Germinal center (tissue), 1 donor: Measurements from ENCODE around the gene PIGM.

Experiments
- DNase-seq: peaks from one replicate; pipeline ENCODE4 v3.0.0; 2012; ENCODE audit warnings: mixed read lengths, low spot score

The PIGM gene

DNA sequence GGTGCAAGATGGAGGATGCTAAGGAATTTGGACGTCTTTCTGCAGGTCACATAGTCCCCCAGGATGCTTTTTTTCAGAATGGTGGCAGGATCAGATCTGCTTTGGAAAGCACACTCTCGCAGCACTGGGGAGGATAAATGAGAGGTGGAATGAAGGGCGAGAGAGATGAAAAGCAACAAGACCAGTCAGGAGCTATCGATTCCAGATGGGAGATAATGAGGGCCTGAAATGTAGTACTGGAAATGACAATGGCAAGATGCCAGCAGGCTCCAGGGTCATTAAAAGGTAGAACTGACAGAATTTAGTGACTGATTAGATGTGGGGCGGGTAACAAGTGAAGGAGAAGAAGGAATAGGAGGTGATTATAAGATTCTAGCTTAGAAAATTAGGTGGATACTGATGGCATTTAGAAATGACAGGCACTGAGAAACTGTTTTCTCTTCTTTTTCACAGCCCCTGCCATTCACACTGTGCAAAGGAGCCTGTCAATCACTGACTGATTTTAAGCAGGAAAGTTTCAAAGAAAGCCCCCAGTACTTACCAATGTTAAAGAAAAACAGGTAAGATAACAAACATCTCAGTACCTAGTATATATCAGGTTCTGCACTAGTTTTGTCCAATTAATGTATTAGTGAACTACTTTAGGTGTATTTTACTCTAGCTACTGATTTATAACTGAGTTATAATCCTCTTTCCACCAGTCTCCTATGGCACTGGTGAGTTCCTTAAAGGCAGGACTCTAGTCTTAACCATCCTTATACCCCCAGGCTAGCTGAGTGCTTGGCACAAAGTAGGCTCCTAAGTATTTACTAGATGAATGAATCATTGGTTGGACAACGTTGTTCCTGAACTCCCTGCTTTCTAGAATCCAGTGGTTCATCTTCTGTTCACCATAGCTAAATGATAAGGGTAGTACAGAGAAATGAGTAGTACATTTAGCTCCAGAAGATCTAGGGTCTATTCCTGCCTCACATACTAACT, 9.2 kb downstream of the PIGM start:
- DNase-seq, result no peak

DNA sequence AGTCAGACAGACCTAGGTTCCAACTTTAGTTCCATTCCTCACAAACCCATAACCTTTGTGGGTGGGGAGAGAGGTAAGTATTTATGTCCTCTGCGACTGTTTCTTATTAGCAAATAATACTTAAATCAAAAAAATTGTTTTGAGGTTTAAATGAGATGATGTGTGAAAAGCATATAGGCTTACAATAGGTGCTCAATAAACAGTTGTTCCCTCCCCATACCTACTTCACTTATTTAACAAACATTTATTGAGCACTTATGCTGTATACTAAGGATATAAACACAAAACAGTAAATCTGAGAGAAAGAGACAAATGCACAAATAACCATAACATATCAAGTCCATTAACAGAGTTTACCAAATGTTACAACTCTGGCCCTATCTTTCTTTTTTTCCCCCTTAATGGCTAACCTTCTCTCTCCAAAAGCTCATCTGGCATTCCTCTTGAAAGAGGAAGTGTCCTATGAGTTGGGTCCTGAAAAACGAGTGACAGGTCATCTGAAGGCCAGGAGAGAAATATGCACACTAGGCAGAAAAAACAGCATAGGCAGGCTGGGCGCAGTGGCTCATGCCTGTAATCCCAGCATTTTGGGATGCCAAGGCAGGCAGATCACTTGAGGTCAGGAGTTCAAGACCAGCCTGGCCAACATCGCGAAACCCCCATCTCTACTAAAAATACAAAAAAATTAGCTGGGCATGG, 10.3 kb downstream of the PIGM start:
- DNase-seq, result no peak

DNA sequence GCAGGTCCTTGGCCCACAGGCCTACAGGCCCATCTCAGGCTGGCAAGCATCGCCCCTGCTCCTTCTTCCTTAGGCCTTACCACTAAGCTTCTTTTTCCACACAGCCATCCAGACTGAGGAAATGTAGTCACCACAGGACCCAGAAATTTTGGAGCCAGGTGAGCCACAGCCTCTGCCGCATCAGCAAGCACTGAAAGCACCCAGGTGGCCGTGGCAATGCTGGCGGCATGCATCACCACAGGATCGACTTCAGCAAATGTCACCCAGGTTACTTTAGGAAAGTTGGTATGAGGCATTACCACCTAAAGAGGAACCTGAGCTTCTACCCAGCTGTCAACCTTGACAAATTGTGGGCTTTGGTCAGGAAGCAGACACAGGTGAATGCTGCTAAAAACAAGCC, 11.6 kb downstream of the PIGM start:
- no peak for DNase-seq

DNA sequence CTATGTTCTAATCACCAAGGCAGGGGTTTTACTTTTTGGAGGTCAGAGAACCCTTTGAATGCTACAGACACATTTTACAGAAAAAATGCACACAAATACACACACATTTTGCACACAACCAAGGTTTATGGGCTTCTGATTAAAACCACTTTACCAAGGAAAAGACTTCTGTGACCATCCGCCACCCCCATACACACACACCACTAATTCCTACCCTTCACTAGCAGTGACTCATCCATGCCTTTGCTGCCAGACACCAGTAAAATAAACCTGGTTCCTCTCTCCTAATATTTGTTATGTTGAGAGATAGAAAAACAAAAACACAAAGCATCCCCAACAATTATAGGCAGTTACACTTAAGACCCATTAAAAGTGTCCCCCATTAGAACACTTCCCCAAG, 12.9 kb downstream of the PIGM start:
- DNase-seq, result no peak

DNA sequence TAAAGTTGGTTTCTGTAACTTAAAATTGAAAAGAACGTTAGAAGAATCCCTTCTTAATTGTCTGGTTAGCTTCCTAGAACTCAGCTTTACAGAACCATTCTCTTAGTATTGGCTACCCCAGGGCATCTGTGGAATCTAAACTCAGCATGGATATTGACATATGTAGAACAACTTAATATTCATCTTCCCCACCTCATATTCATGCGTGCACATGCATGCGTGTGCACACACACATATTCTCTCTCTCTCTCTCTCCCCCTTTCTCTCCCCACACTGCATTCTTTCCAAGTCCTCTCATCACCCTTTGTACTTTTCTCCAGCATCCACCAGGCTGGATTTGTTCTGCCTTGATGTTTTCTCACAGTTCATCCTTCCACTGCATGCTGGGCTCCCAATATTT, 13.4 kb downstream of the PIGM start:
- no peak for DNase-seq

DNA sequence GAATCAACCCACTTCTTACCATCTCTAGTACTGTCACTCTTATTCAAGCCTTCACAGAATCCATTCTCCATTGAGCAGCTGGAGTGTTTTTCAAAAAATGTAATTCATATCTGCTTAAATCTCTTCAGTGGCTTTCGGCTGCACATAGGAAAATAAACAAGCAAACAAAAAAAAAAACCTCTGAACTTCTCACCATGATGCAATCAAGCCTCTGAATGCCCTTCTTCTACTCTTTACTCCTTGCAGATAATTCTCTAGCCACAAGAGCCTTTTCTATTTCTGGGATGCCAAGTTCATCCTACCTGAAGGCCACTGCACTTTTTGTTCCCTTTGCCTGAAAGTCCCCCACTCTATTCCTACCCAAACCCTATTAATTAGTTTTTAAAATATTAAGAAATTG, 14.2 kb downstream of the PIGM start:
- no peak for DNase-seq

DNA sequence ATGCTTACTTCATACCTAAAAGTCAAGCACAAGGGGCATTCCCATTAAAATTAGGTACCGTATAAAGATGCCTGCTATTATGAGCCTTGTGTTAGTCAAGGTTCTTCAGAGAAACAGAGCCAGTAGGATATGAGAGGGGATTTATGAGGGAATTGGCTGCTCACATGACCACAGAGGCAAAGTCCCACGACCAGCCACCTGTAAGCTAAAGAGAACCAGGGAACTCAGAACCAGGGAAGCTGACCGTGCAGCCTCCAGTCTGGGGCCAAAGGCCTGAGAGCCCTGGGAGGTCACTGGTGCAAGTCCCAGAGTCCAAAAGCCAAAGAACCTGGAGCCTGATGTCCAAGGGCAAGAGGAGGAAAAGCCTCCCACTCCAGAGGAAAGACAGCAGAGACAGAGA, 20.0 kb downstream of the PIGM start:
- no peak for DNase-seq

DNA sequence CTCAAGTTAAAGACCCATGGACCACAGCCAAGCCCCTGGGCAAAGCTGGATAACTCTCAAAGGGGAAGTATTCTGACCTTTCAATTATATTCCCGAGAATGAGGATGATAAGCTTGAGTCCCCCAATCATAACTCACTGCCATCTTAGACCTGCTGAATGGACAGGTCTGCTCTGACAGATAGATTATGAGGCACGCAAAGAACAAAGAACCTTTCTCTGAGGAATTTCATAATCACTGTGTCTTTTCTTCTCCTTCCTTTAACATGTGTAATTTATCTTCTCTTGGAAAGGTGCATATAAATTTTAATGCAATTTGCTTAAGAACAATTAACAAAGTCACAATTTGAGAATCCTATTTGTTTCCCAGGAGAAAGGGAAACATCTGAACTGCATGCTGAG, 22.0 kb downstream of the PIGM start:
- DNase-seq, result no peak

DNA sequence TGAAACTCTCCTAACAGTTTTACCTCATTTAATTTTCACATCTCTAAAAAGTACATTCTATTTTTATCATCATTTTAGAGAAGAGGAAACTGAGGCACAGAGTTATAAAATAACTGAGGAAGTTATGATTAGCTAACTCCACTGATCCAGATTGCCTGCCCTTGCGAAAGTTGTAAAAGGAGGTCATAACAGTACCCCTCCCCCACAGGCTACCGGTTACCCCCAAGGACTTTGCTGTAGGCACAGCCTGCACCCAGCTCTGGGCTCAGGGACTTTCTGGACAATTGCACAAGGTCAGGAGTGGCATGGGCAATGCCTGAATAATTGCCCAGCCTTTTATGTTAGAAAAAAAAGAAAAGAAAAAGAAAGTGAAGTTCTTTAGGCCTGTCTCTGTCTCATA, 22.7 kb downstream of the PIGM start:
- no peak for DNase-seq

DNA sequence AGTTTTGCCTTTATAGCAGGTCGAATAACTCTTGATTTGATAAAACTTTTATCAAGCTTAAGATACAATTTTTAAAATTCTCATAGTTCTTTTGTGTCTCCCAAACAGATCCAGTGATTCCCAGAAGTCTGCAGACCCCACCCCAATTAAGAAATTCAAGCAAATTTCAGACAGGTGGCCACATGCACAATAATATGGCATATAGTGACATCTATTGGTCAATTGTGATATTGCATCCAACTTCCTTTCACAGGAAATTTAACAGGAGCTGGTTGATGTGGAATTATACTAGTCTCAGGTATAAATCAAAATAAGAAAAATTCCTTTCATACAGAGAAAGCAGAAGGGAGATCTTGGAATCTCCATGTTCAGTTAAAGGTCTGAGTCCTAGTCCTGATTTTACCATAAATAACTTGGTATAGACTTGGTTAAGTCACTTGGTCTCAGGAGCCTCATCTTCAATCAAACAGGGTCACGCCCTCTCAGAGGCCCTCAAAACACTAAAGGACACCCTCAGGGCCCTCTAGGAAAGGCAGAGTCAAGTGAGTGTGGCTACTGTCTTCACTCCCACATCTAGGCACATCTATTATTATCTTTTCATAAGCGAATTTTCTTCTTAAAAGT, 24.1 kb downstream of the PIGM start:
- DNase-seq, result peak; percentile 32

DNA sequence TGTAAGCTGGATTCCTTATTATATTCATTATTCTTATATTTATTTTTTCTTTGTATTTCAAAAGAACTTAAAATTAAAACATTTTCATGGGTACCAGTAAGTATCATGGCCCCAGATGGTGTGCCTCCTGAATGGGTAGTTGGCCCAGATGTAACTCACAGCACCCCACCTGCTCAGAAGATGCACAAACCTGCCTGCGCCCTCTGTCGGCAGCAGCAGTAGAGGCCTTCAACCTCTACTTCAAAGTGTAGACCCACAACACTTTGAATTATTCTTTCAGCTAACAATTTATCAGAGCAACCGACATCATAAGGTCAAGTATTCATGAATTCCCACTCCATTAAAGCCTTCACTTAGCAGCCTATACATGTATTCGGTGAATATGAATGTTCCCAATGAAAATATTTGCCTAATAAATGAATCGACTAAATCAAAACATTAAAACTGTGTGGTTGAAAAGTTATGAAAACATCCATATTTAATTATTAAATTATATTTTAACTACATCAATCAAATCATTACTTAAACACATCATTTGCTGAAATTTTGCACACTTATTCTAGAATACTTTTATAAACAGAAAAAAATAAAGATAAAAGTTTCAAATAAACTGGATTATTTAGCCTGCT, 25.4 kb downstream of the PIGM start:
- peak; percentile 83 for DNase-seq

DNA sequence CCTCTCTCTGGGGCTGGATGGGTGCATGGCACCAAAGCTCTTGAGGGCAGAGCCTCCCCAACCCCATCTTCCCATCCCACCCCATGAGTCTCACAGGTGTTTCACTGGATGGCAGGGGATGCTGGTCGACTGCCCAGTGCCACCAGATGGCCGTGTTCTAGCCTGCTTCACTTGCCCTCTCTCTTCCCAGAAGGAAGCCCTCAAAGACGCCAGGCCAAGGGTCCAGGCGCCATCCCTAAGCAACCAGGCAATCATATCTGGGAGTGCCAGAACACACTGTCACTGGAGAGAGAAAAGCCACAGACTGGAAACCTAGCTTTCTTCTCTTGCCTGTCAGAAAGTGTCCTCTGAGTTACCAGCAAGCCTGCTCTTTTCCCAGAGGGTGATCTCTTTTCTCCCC, 26.7 kb downstream of the PIGM start:
- no peak for DNase-seq

DNA sequence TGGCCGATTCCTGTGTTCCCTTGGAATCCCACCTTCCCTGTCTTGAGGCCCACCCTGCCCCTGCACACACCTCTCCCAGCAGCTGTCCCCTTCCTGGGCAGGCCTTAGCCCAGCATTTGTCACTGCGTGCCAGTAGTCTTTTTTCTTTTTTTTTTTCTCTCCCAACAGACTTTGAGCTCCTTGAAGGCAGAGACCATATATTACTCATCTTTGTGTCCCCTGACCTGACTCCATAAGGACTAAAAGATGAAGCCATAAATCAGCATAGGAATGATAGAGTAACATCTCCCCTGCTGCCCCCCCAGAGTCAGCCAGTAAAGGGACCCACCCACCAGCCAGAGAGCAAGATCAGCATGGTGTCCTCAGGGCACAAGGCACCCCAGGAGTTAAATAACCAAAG, 27.4 kb downstream of the PIGM start:
- DNase-seq, result no peak

DNA sequence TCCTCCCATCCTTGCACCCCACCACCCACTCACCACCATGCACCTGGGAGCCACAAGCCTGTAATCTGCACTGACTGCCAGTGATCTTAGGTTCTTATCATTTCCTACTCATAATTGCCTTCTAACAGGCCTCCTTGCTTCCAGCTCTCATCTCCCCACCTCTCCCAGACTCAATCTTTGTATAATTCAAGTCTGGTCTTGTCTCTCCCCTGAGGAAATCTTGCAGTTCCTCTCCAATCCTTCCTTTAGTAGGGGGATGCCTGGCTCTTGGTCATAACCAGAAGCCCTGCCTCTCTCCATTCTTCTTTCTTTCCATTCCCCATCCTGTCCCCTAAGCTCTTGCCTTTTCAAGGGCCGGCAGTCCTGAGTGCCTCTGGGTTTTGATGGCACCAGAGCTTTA, 27.8 kb downstream of the PIGM start:
- DNase-seq, result no peak

DNA sequence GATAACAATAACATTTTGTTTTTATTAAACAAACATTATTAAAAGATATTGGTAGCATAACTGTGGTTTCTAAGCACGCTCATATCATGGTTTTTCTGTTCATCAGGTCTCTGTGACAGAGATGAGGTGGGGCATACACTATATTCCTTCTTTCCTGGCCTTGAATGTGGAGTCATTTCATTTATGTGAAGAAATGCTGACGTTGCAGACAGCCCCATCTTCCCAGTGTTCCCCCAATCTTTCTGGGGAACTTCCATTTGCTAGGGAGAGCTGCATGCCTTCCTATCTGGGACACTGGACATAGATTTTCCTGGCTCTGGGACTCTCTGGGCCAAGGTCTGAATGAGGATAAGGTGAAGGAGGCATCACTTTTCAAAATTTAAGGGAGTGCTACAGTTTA, 30.4 kb downstream of the PIGM start:
- DNase-seq, result no peak

DNA sequence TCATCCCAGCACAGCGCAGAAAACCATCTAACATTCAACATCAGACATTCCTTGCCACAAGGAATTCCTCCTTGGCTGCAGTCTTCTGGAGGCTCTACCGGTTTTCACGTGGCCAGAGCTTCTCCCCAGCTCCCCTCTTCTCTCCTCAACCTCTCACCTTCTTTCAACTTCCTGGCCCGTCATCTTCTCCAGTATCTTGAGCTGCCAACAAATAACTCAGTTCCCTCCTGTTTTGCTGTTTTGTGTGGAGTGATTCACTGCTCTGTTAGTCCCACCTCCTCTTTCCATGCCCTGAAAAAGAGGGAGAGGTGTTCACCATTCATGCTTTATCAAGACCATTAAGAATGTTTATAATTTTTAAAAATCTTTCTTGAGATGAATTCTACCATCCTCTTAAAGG, 32.6 kb downstream of the PIGM start:
- DNase-seq, result no peak

DNA sequence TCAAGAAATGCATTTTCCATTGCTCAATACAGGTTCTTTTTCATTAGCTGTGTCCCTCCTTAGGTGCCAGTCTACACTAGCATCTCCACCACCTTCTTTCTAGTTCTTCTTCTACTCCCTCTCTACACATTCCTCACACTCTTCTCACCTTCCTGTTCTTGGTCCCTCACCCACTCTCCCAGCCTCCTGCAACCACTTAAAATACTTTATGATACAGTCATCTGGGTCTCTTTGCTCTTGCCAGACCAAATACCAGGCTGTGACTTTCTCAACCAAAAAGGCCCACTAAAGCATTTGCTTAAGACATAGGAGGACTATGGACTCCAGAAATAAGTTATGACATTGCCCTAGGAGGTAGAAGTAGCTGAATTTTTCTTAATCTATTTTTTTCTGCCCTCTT, 35.1 kb downstream of the PIGM start:
- DNase-seq, result no peak

DNA sequence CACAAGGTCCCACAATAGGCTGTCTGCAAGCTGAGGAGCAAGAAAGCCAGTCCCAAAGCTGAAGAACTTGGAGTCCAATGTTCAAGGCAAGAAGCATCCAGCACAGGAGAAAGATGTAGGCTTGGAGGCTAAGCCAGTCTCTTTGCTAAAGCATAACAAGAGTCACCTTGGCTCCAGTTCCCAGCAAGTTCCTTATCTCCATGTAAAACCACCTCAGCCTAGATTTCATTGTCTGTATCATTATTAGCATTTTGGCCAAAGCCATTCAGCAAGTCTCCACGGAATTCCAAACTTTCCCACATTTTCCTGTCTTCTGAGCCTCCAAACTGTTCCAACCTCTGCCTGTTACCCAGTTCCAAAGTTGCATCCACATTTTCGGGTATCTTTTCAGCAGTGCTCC, 36.9 kb downstream of the PIGM start:
- no peak for DNase-seq

DNA sequence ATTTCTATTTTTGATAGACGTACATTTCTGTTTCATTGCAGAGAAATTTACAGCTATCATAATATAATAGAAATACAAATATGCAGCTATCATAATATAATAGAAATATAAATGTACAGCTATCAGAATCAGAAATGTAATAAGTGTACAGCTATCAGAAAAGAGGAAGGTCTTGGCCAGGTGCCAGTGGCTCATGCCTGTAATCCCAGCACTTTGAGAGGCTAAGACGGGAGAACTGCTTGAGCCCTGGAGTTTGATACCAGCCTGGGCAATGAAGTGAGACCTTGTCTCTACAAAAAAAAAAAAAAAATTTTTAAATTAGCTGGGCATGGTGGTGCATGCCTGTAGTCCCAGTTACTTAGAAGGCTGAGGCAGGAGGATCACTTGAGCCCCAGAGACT, 37.9 kb downstream of the PIGM start:
- DNase-seq, result no peak

DNA sequence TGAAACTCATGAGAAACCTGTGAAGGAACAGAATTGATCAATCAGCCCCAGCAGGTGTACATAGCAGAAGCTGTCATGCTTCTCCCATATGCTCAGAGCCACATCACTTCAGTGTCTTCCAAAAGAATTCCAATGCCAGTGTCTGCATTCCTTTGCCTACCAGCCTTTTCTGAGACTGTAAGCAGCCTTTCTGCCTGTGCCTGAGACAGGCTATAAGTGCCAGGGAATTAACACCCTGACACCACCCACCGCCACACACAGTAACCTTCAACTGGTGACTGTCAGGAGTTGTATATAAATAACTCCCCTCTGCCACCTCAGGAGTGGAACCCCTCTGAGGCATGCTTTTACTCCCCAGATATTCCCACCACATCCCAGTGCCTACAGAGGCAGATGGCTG, 39.6 kb downstream of the PIGM start:
- no peak for DNase-seq

DNA sequence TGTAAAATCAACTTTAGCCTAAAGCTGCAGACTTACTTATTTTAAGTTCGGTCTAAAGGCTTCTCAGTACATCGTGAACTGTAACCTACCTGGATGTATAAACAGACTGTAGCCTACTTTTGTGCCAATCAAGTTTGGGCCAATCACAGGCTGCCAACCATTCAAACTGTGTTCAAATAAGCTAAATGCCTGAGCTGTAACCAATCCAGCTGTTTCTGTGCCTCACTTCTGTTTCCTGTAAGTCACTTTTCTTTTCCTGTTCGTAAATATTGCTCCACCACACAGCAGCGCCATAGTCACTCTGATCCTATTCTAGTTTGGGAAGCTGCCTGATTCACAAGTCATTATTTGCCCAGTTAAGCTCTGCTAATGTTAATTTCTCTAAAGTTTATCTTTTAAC, 40.3 kb downstream of the PIGM start:
- no peak for DNase-seq

DNA sequence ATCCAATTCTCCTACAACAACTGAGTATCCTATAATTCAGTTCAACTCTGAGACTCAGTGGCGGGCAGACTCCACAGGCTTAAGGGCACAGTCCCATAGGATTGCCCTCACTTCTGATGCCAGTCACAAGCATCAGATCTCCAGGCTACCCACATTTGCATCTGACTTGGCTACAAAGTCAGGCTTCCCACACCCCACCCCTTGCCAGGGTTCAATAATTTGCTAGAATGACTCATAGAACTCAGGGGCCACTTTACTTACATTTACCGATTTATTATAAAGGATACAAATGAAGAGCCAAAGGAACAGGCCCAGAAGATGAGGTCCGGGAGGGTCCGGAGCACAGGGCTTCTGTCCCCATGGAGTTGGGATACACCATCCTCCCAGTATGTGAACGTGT, 41.8 kb downstream of the PIGM start:
- DNase-seq, result no peak

DNA sequence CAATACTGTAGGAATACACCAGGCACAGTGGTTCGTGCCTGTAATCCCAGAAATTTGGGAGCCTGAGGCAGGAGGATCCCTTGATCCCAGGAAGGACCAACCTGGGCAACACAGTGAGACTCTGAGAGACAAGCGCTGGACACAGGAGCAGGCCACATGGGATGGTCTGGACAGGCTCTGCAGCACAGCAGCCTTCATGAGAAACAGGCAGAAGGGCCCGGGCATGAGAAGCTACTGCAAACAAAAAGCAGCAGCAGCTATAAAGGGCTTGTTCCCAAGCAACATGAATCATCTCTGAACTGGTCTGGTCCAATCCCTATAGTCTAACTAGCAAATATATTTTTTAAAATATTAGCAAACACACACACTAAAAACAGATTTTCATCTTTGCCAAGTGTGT, 42.2 kb downstream of the PIGM start:
- DNase-seq, result no peak
